Measurements from ENCODE around the gene DDX17. TPM values are rescaled to one million over a fixed set of nuclear protein-coding genes. Genes with fewer than 3 reads are reported as not detected.

The DDX17 gene
- total and polyA plus RNA-seq, 9 of the 15 experiments (the other 6 are each of a cell fraction or from before 2014, with no cell fraction given): 17.6 to 421 (median 189) TPM

DNA sequence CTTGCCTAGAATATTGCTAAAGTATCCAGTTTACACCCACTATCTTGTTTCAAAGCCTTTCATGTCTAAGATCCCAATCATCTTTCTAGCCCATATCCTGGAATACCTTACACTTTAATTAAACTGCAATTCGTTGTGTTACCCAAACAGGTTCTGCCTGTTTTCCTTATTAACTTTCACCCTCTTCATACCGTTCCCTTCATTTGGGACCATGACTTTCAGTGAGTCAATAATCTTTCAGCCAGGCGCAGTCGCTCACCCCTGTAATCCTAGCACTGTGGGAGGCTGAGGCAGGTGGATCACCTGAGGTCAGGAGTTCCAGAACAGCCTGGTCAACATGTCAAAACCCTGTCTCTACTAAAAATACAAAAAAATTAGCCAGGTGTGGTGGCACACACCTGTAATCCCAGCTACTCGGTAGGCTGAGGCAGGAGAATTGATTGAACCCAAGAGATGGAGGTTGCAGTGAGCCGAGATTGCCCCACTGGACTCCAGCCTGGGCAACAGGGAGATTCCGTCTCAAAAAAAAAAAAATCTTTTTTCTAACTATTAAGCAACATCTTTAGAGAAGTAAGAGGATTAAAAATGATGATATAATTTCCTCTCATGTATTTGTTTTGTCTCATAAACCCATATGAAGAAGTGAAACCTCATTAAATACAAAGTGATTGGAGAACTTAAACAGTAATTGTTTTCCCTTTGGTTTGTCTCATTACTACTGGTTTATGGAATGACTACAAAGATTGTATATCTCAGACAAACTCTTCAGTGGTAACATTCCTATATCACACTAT, 43.2 kb upstream of the DDX17 start:
- no TSS peak for BruUV-seq (replicated peaks)
- in situ Hi-C loops (cut with MboI): no loop called here
- H3K27me3 ChIP-seq (ENCODE audit: control insufficient read depth in 2 of 2, insufficient read depth in 2 of 2, low read length in 2 of 2): no peaks in the 10 kb centered on the region
- no peaks in the 10 kb centered on the region for H4K20me1 ChIP-seq (replicated peaks; ENCODE audit: control insufficient read depth, insufficient read depth, low read length)
- 53% methylated on average over 7 of the region's 7 CpGs for WGBS (ENCODE audit: insufficient coverage, low coverage, missing lambda C conversion rate)
- no peaks in the 10 kb centered on the region for H3K9me1 ChIP-seq (ENCODE audit: control insufficient read depth, insufficient read depth, low read length)
- no peak overlapping the region for H3K9ac ChIP-seq (ENCODE audit: insufficient read depth in 1 of 2, low read depth in 2 of 2, low read length in 2 of 2)
- DNase-seq (ENCODE audit: extremely low read depth in 1 of 4, low spot score in 3 of 4) (no peak), ATAC-seq (no peak), FAIRE-seq (no peak)
- H3K79me2 ChIP-seq (ENCODE audit: control insufficient read depth, insufficient read depth, low read length): no peaks in the 10 kb centered on the region
- intact Hi-C loops (cut with micrococcal nuclease): no loop called here
- TF ChIP-seq SMARCA5 (IDR thresholded peaks at IDR 0.05): no peak
- TF ChIP-seq ESRRB (CRISPR knock-in tag; IDR thresholded peaks at IDR 0.05; ENCODE audit: borderline replicate concordance): no peak
- TF ChIP-seq ZNF778 (CRISPR knock-in tag; IDR thresholded peaks at IDR 0.05): no peak
- TF ChIP-seq SRSF7 (optimal IDR thresholded peaks at IDR 0.05; ENCODE audit: low read depth, low read length): no peak
- TF ChIP-seq ZNF23 (CRISPR knock-in tag; IDR thresholded peaks at IDR 0.05): no peak
- TF ChIP-seq STAT6 (CRISPR knock-in tag; IDR thresholded peaks at IDR 0.05): no peak
- no peak for TF ChIP-seq CBX2 (IDR thresholded peaks at IDR 0.05; ENCODE audit: insufficient read depth, low read length, poor library complexity, severe bottlenecking)
- TF ChIP-seq GABPB2 (CRISPR knock-in tag; conservative IDR thresholded peaks at IDR 0.05): no peak
- TF ChIP-seq MAFG (tag; conservative IDR thresholded peaks at IDR 0.05): no peak
- no peak for TF ChIP-seq MECOM (CRISPR knock-in tag; IDR thresholded peaks at IDR 0.05)
- no peak for TF ChIP-seq RBBP5 (IDR thresholded peaks at IDR 0.05; ENCODE audit: borderline replicate concordance, insufficient read depth, low read length, poor library complexity, severe bottlenecking)
- TF ChIP-seq RBFOX2 (IDR thresholded peaks at IDR 0.05; ENCODE audit: low read depth, low read length): no peak
- no peak for TF ChIP-seq ZC3H4 (CRISPR knock-in tag; IDR thresholded peaks at IDR 0.05; ENCODE audit: borderline replicate concordance)
- TF ChIP-seq ZNF12 (CRISPR knock-in tag; IDR thresholded peaks at IDR 0.05): no peak
- no peak for TF ChIP-seq JUNB (CRISPR knock-in tag; conservative IDR thresholded peaks at IDR 0.05)
- no peak for TF ChIP-seq FOXJ2 (tag; IDR thresholded peaks at IDR 0.05)
- ChIA-PET POLR2A (no interaction called here), CTCF (ENCODE audit: low intra/inter-chr PET ratio) (interaction anchor here (0.7 kb wide), 1 partner anchor 31 kb away, joined by 3 read pairs; no protein-coding TSS in a partner anchor)
- no peak overlapping the region for H2AFZ ChIP-seq (ENCODE audit: low read depth, low read length)
- no peaks in the 10 kb centered on the region; the same call in 2 of the 3 replicates for H3K36me3 ChIP-seq (ENCODE audit: control insufficient read depth, insufficient read depth, low read length)
- no peak overlapping the region for H3K27ac ChIP-seq (ENCODE audit: extremely low read depth, low read depth, low read length)
- H3K4me2 ChIP-seq (ENCODE audit: insufficient read depth, low read length): no peak overlapping the region
- H3K9me3 ChIP-seq (replicated peaks; ENCODE audit: control insufficient read depth, insufficient read depth, low read depth, low read length): no peaks in the 10 kb centered on the region
- H3K4me1 ChIP-seq (replicated peaks in 1 of 2; ENCODE audit: control insufficient read depth in 2 of 2, insufficient read depth in 2 of 2, low read length in 2 of 2): no peaks in the 10 kb centered on the region
- H3K4me3 ChIP-seq: no peak overlapping the region
